K562 (cell line): ENCODE results near the gene ZFYVE28. TPM values are rescaled to one million over a fixed set of nuclear protein-coding genes. Genes with fewer than 3 reads are reported as not detected.

Source experiments
- ATF3 ChIP-seq, 2 experiments: fragments of 450-650 bp in 1 of 2; sonication (generic) in 1 of 2; formaldehyde crosslinking in 1 of 2; IDR thresholded peaks in 1 of 2; conservative IDR thresholded peaks in 1 of 2; 2 replicates each; pipeline versions ENCODE4 v1.6.1 to v1.8.1; 2016 to 2023; ENCODE audit warnings: mild to moderate bottlenecking in 2 of 2, moderate library complexity in 2 of 2, inconsistent platforms in 1 of 2, missing genetic modification reagents in 1 of 2
- C11orf30 ChIP-seq: fragments of 450-650 bp; IDR thresholded peaks from 2 replicates; pipeline ENCODE4 v1.6.1; 2016; ENCODE audit warnings: low read depth, mild to moderate bottlenecking
- HCFC1 ChIP-seq: IDR thresholded peaks from 2 replicates; pipeline ENCODE4 v1.6.1; 2012; ENCODE audit warnings: low read depth, low read length, improper control_type of control experiment
- HSF4 ChIP-seq: fragments of 250-450 bp; sonication (Bioruptor Pico); IDR thresholded peaks from 2 replicates; pipeline ENCODE4 v2.1.2; 2022; ENCODE audit warnings: mild to moderate bottlenecking, moderate library complexity, borderline replicate concordance
- JUND ChIP-seq, 2 experiments: IDR thresholded peaks; 2 replicates in 1 of 2; 3 replicates in 1 of 2; pipeline ENCODE4 v1.6.1; 2011; ENCODE audit warnings: borderline replicate concordance in 2 of 2, low read depth in 2 of 2, low read length in 2 of 2, improper control_type of control experiment in 1 of 2, missing biosample characterization in 1 of 2, missing genetic modification characterization in 1 of 2, missing genetic modification reagents in 1 of 2
- SAFB2 ChIP-seq: fragments of 200-400 bp; formaldehyde crosslinking; IDR thresholded peaks from 2 replicates; pipeline ENCODE4 v1.6.1; 2018; ENCODE audit warnings: borderline replicate concordance, low read length, low read depth, moderate library complexity; ENCODE audit not compliant: severe bottlenecking
- TEAD1 ChIP-seq, 2 experiments: fragments of 450-650 bp in 1 of 2; sonication (generic) in 1 of 2; formaldehyde crosslinking; IDR thresholded peaks; 2 replicates each; pipeline versions ENCODE4 v1.4.0 to v1.8.0; 2020 to 2022; ENCODE audit warnings: mild to moderate bottlenecking in 2 of 2, missing genetic modification reagents in 1 of 2
- TSC22D4 ChIP-seq: fragments of 450-650 bp; IDR thresholded peaks from 2 replicates; pipeline ENCODE4 v1.6.1; 2016; ENCODE audit warnings: missing genetic modification characterization, missing biosample characterization, control low read depth
- ZNF133 ChIP-seq: fragments of 250-450 bp; sonication (Bioruptor Pico); IDR thresholded peaks from 2 replicates; pipeline ENCODE4 v1.4.0; 2020; ENCODE audit warnings: mild to moderate bottlenecking
- ZNF146 ChIP-seq: IDR thresholded peaks from one replicate; pipeline ENCODE4 v1.6.1; 2018; ENCODE audit warnings: missing compliant biosample characterization; ENCODE audit not compliant: unreplicated experiment
- ZNF561 ChIP-seq: fragments of 450-650 bp; formaldehyde crosslinking; conservative IDR thresholded peaks from 2 replicates; pipeline ENCODE4 v1.4.0; 2020; ENCODE audit warnings: mild to moderate bottlenecking, moderate library complexity
- polyA plus RNA-seq, 8 experiments: library from polyadenylated mRNA; depleted of rRNA in 4 of 8; stranded (reverse) in 5 of 8; unstranded in 3 of 8; fragments of >200 nt; fragmentation: Nextera tagmentation in 2 of 8; fragmentation: Illumina TruSeq in 1 of 8; extraction: Ambion mirVana in 2 of 8; extraction: Trizol in 1 of 8; gene quantifications; 2 replicates each; pipeline versions ENCODE4 v1.2.1 to v1.2.3, GENCODE V29; 2011 to 2014; ENCODE audit warnings: inconsistent platforms in 1 of 8, missing spikeins in 1 of 8
- total RNA-seq, 7 experiments: library from RNA; depleted of rRNA in 6 of 7; stranded (reverse); fragments of >200 nt in 6 of 7; fragmentation: Illumina TruSeq in 2 of 7; extraction: Trizol in 2 of 7; gene quantifications; 2 replicates each; pipeline versions ENCODE4 v1.2.1 to v1.2.3, GENCODE V29; 2011 to 2021; ENCODE audit warnings: low replicate concordance in 1 of 7
- TF ChIP-seq, protein P1 (sequence below): fragments of 200-800 bp; sonication (Bioruptor generic); IDR thresholded peaks from 2 replicates; pipeline ENCODE4 v1.6.1; 2017; ENCODE audit warnings: missing genetic modification characterization, missing compliant biosample characterization
- TF ChIP-seq, protein P2 (sequence below), 3 experiments: fragments of 200-800 bp in 1 of 3; sonication (Bioruptor generic) in 1 of 3; sonication (generic) in 1 of 3; formaldehyde crosslinking in 1 of 3; IDR thresholded peaks; 2 replicates each; pipeline versions ENCODE4 v1.6.1 to v1.8.0; 2016 to 2022; ENCODE audit warnings: mild to moderate bottlenecking in 2 of 3, missing compliant biosample characterization in 2 of 3, missing genetic modification characterization in 2 of 3, missing genetic modification reagents in 1 of 3

The ZFYVE28 gene
- total and polyA plus RNA-seq, 9 of the 15 experiments (the other 6 are each of a cell fraction or from before 2014, with no cell fraction given): 1.3 to 24.8 (median 8.9) TPM

DNA sequence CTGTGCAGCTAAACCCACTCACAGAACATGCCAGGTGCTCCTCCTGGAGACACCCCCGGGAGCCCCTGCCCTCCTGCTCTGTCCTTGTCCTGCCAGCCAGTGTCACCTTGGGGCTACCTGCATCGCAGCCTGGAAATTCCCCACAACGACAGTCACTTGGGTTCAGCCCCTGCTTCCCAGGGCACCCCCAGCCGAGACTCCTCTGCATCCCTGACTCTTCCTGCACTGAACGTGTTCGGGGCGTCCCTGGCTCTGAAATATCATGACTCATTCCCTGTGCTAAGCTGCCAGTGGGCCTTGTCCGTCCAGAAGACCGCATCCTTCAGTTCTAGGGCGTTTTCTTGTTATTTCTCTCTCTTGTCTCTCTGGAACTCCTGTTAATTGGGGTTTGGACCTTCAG lies 6.1 kb upstream of the ZFYVE28 start (continued):
- 0 out of 2 replicates have a peak, but pooled peaks have one; percentile 22 for TF ChIP-seq JUND (IDR thresholded peaks at IDR 0.05; ENCODE audit: borderline replicate concordance, low read depth, low read length)
- TF ChIP-seq JUND (tag; IDR thresholded peaks at IDR 0.05; ENCODE audit: borderline replicate concordance, low read depth, low read length): no peak
- peak; percentile 30; the same call in 1 of the 2 replicates for TF ChIP-seq ATF3 (IDR thresholded peaks at IDR 0.05)
- TF ChIP-seq ATF3 (CRISPR knock-in tag; conservative IDR thresholded peaks at IDR 0.05): no peak
- no peak for TF ChIP-seq HSF4
- no peak for TF ChIP-seq HCFC1
- TF ChIP-seq SAFB2: no peak
- TF ChIP-seq, protein P1, sequence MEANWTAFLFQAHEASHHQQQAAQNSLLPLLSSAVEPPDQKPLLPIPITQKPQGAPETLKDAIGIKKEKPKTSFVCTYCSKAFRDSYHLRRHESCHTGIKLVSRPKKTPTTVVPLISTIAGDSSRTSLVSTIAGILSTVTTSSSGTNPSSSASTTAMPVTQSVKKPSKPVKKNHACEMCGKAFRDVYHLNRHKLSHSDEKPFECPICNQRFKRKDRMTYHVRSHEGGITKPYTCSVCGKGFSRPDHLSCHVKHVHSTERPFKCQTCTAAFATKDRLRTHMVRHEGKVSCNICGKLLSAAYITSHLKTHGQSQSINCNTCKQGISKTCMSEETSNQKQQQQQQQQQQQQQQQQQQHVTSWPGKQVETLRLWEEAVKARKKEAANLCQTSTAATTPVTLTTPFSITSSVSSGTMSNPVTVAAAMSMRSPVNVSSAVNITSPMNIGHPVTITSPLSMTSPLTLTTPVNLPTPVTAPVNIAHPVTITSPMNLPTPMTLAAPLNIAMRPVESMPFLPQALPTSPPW (CRISPR knock-in tag): no peak
- TF ChIP-seq C11orf30: 0 out of 2 replicates have a peak, but pooled peaks have one; percentile 38
- no peak for TF ChIP-seq ZNF561
- TF ChIP-seq, protein P2, sequence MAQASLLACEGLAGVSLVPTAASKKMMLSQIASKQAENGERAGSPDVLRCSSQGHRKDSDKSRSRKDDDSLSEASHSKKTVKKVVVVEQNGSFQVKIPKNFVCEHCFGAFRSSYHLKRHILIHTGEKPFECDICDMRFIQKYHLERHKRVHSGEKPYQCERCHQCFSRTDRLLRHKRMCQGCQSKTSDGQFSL (CRISPR knock-in tag; IDR thresholded peaks at IDR 0.05): no peak
- TF ChIP-seq, protein P2 (tag; IDR thresholded peaks at IDR 0.05): no peak
- TF ChIP-seq ZNF133 (CRISPR knock-in tag): no peak
- TF ChIP-seq TEAD1 (CRISPR knock-in tag; IDR thresholded peaks at IDR 0.05): no peak
- no peak for TF ChIP-seq TSC22D4
- no peak for TF ChIP-seq ZNF146 (CRISPR knock-in tag)
- TF ChIP-seq, all 486 proteins: peak for 4
